Activated B cell treated with CpG ODN at 0.5 μM for 24 hours (primary cell): ENCODE data around the gene FAM180A. TPM values are rescaled to one million over a fixed set of nuclear protein-coding genes. Genes with fewer than 3 reads are reported as not detected.

Experiments used
- ATAC-seq: fragments of 200-7000 bp; cut with Tn5 transposase; one replicate; pipeline ENCODE4 v1.10.0; 2021; ENCODE audit warnings: low read depth, mild to moderate bottlenecking, moderate library complexity
- CTCF ChIA-PET: fragments of 350-600 bp; sonication (Branson Sonifier 250); formaldehyde crosslinking; loops from one replicate; lab custom pipeline; 2021; ENCODE audit warnings: antibody characterized with exemption; lab: Charles Lee
- POLR2A ChIA-PET: fragments of 350-600 bp; sonication (Branson Sonifier 250); formaldehyde crosslinking; loops from one replicate; lab custom pipeline; 2021; ENCODE audit warnings: antibody characterized with exemption; lab: Charles Lee
- DNase-seq: peaks from one replicate; pipeline ENCODE4 v3.0.0; 2022
- H3K27ac Mint-ChIP-seq: one replicate; pipeline ENCODE4 v1.8.0; 2020; ENCODE audit warnings: mixed read lengths
- H3K27me3 Mint-ChIP-seq: one replicate; pipeline ENCODE4 v1.8.0; 2021; ENCODE audit warnings: mixed read lengths
- H3K36me3 Mint-ChIP-seq: one replicate; pipeline ENCODE4 v1.8.0; 2021; ENCODE audit warnings: low read depth, mixed read lengths
- H3K4me1 Mint-ChIP-seq: one replicate; pipeline ENCODE4 v1.8.0; 2021; ENCODE audit warnings: mixed read lengths
- H3K4me3 Mint-ChIP-seq: one replicate; pipeline ENCODE4 v1.8.0; 2020; ENCODE audit warnings: mild to moderate bottlenecking, mixed read lengths
- H3K9me3 Mint-ChIP-seq: one replicate; pipeline ENCODE4 v1.8.0; 2020; ENCODE audit warnings: mixed read lengths
- CTCF ChIP-seq: fragments of 200-600 bp; IDR thresholded peaks from one replicate; pipeline ENCODE4 v1.8.0; 2022; ENCODE audit warnings: antibody characterized with exemption, mild to moderate bottlenecking
- intact Hi-C: fragments of 100-400 bp; cut with micrococcal nuclease; formaldehyde crosslinking; loops from one replicate; pipeline ENCODE4 v1.15.1; 2024
- total RNA-seq: library from RNA; stranded (reverse); gene quantifications from 2 replicates; pipeline ENCODE4 v1.2.3, GENCODE V29; 2022

The FAM180A gene
- total RNA-seq, 1 donor from 2014 or later, result not detected

GRCh38 chr7:135692055-135692454 lies 56.6 kb downstream of the FAM180A start:
- Mint-ChIP-seq H3K27ac (no peak overlapping the region), H3K4me3 (no peak overlapping the region), H3K9me3 (no peaks in the 10 kb centered on the region), H3K36me3 (peaks cover 18% of the 10 kb centered on the region), H3K4me1 (no peaks in the 10 kb centered on the region), H3K27me3 (no peaks in the 10 kb centered on the region)
- CTCF ChIA-PET, result no interaction called here
- DNase-seq (no peak), ATAC-seq (no peak)
- intact Hi-C loops, result no loop called here
- TF ChIP-seq CTCF, result no peak
- POLR2A ChIA-PET, result no interaction called here

GRCh38 chr7:135690566-135690965 lies 58.0 kb downstream of the FAM180A start:
- H3K4me1 Mint-ChIP-seq, result no peaks in the 10 kb centered on the region
- DNase-seq (no peak), ATAC-seq (no peak)
- H3K27me3 Mint-ChIP-seq, result no peaks in the 10 kb centered on the region
- H3K27ac Mint-ChIP-seq, result no peak overlapping the region
- no peak overlapping the region for H3K4me3 Mint-ChIP-seq
- H3K9me3 Mint-ChIP-seq, result no peaks in the 10 kb centered on the region
- CTCF ChIA-PET, result no interaction called here
- peaks cover 23% of the 10 kb centered on the region for H3K36me3 Mint-ChIP-seq
- POLR2A ChIA-PET, result no interaction called here
- TF ChIP-seq CTCF, result no peak
- intact Hi-C loops, result no loop called here

GRCh38 chr7:135687466-135687865 lies 61.1 kb downstream of the FAM180A start:
- no peak for TF ChIP-seq CTCF
- H3K27me3 Mint-ChIP-seq, result no peaks in the 10 kb centered on the region
- H3K4me3 Mint-ChIP-seq, result no peak overlapping the region
- CTCF ChIA-PET, result interaction anchor here (1.5 kb wide), 1 partner anchor 15 kb away, joined by 4 read pairs; no protein-coding TSS in a partner anchor
- no peaks in the 10 kb centered on the region for H3K9me3 Mint-ChIP-seq
- H3K4me1 Mint-ChIP-seq, result peaks cover 4% of the 10 kb centered on the region
- ATAC-seq, result no peak
- intact Hi-C loops, result no loop called here
- no peak for DNase-seq
- no peak overlapping the region for H3K27ac Mint-ChIP-seq
- peaks cover 23% of the 10 kb centered on the region for H3K36me3 Mint-ChIP-seq
- POLR2A ChIA-PET, result no interaction called here

GRCh38 chr7:135685306-135686084 lies 63.1 kb downstream of the FAM180A start:
- ChIA-PET POLR2A (no interaction called here), CTCF (no interaction called here)
- Mint-ChIP-seq H3K27me3 (no peaks in the 10 kb centered on the region), H3K9me3 (no peaks in the 10 kb centered on the region), H3K36me3 (peaks cover 24% of the 10 kb centered on the region), H3K4me1 (peaks cover 14% of the 10 kb centered on the region), H3K27ac (no peak overlapping the region), H3K4me3 (no peak overlapping the region)
- no peak for TF ChIP-seq CTCF
- intact Hi-C loops, result no loop called here
- ATAC-seq (no peak), DNase-seq (no peak)

GRCh38 chr7:135684699-135685098 lies 63.9 kb downstream of the FAM180A start:
- ChIA-PET POLR2A (no interaction called here), CTCF (no interaction called here)
- TF ChIP-seq CTCF, result no peak
- intact Hi-C loops, result no loop called here
- ATAC-seq (no peak), DNase-seq (no peak)
- Mint-ChIP-seq H3K27me3 (no peaks in the 10 kb centered on the region), H3K4me3 (no peak overlapping the region), H3K9me3 (no peaks in the 10 kb centered on the region), H3K4me1 (peaks cover 14% of the 10 kb centered on the region), H3K27ac (no peak overlapping the region), H3K36me3 (peaks cover 24% of the 10 kb centered on the region)
